Skeletal muscle tissue (tissue), 4 donors: Measurements from ENCODE around the gene RDX. TPM values are rescaled to one million over a fixed set of nuclear protein-coding genes. Genes with fewer than 3 reads are reported as not detected.

Experiments used
- H3K27ac ChIP-seq: one replicate; pipeline ENCODE4 v1.7.0; 2013; ENCODE audit warnings: mild to moderate bottlenecking, low read depth, low read length, inconsistent platforms
- H3K27me3 ChIP-seq, 3 donors: one replicate each; pipeline ENCODE4 v1.7.0; 2013; ENCODE audit warnings: low read length in 3 of 3; ENCODE audit not compliant: control insufficient read depth in 3 of 3, insufficient read depth in 3 of 3
- H3K36me3 ChIP-seq, 3 donors: one replicate each; pipeline ENCODE4 v1.7.0; 2013; ENCODE audit warnings: low read length in 3 of 3; ENCODE audit not compliant: control insufficient read depth in 3 of 3, insufficient read depth in 3 of 3
- H3K4me1 ChIP-seq, 3 donors: one replicate each; pipeline ENCODE4 v1.7.0; 2013; ENCODE audit warnings: low read length in 3 of 3, mild to moderate bottlenecking in 3 of 3; ENCODE audit not compliant: control insufficient read depth in 3 of 3, insufficient read depth in 3 of 3
- H3K4me3 ChIP-seq, 3 donors: one replicate each; pipeline ENCODE4 v1.7.0; 2013; ENCODE audit warnings: low read length in 3 of 3
- H3K9ac ChIP-seq, 3 donors: one replicate each; pipeline ENCODE4 v1.7.0; 2013; ENCODE audit warnings: low read length in 3 of 3, mild to moderate bottlenecking in 3 of 3, moderate library complexity in 2 of 3, low read depth in 1 of 3
- H3K9me3 ChIP-seq, 3 donors: one replicate each; pipeline ENCODE4 v1.7.0; 2013; ENCODE audit warnings: low read length in 3 of 3; ENCODE audit not compliant: control insufficient read depth in 3 of 3
- total RNA-seq: library from RNA; depleted of rRNA; stranded (reverse); fragments of >200 nt; gene quantifications from one replicate; pipeline ENCODE4 v1.2.3, GENCODE V29; 2014
- donor health status: Osteomylitis.

RDX gene
- total RNA-seq, 1 donor from 2014 or later: 56.4 TPM

DNA sequence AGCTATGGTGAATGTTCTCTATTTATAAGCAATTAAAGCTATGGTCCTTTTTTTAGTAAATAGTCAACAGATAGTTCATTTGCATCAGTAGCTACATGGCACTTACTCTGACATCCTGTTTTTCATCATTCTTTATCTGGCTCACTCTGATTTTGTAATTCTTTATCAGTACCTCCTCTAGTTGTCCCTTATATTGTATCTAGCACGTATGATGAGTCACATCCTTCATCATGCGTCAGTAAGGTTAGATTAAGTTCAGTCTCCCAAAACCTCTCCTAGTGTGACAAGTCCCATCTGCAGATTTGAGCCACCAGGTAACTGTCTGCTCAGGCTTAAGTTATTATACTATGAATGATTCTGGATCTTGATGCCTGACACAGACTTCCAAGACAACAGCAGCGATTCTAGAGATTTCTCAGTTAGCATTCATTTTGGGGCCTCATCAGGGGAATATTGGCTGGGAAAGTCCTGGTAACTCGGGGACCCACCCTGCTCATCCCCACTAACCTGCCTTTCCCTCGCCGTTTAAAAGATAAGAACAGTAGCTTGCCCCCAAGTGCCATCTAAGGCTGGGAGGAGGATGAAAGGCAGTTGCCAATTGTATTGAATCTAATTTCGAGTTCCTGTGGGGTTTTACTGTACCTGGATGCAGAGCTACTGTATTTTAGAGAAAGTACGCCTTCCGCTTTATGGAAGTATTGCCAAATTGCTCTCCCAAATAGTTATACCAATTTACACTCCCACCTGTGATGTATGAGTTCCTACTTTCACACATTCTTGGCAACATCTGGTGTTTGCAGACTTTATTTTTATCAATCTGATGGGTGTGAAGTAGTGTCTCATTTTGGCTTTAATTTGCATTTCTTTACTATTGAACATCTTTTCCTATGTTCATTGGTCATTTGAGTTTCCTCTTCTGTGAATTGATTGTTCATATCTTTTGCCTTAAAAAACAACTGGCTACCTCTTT lies 147.4 kb downstream of the RDX start:
- no peak overlapping the region for H3K27ac ChIP-seq
- H3K4me3 ChIP-seq: no peak overlapping the region
- peaks cover 0 to 6% (median 2%) of the 10 kb centered on the region in 3 donors for H3K4me1 ChIP-seq
- H3K27me3 ChIP-seq: no peaks in the 10 kb centered on the region
- no peaks in the 10 kb centered on the region for H3K9me3 ChIP-seq
- H3K9ac ChIP-seq: no peak overlapping the region
- H3K36me3 ChIP-seq: peaks cover 0 to 3% (median 0%) of the 10 kb centered on the region in 3 donors

DNA sequence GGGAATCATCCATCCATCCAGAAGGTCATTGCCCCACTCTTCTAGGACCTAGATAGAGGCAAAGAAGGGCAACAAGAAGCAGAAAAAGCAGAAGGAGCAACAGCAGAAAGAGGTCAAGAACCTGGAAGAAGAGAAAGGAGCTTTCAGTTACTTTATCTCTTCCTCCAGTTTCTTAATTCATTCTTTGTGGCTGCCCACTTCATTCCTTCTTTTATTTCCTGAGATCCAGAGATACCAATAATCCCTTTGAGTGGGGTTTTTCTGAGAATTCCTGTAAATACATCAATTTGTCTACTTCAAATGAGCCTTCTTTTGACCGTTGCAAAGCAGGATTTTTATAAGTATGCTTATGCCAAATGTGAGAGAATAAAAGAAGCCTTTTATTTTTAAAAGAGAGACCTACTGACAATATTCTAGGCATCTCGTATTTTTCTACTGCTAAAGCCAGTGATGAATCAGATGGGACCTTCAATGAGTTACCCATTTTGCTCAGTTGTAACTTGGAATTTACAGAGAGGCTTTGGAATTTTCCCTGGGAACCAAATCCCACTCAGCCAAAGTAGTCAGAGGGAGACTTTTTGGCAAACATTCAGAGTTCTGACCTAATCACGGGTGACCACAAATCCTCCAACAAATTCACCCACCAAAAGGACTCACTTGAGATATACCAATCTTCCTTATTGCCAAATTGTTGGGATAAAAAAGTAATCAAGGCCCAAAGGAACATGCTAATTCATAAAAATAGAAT lies 148.3 kb downstream of the RDX start:
- Histone ChIP-seq H3K4me3 (no peak overlapping the region), H3K9ac (no peak overlapping the region), H3K27me3 (no peaks in the 10 kb centered on the region), H3K4me1 (peaks cover 0 to 6% (median 2%) of the 10 kb centered on the region in 3 donors), H3K9me3 (no peaks in the 10 kb centered on the region), H3K27ac (no peak overlapping the region), H3K36me3 (no peaks in the 10 kb centered on the region)

DNA sequence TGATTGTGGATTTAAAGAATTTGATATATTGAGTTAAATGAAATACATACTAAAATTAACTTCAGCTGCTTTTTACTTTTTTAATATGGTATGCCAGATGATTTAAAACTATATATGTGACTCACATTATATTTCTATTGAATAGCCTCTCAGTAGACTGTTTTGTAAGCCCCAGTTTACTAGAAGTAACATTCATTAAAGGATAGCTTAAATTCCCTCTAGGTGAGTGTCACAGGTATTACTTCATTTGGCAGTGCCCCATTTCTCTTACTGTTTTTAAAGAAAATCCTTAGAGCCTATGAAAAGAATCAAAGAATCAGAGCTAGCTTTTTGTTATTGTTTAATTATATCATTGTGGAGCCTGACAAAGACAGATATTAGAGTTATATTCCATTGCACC lies 154.6 kb downstream of the RDX start:
- no peak overlapping the region for H3K9ac ChIP-seq
- H3K27ac ChIP-seq: no peak overlapping the region
- H3K4me1 ChIP-seq: no peaks in the 10 kb centered on the region
- H3K27me3 ChIP-seq: no peaks in the 10 kb centered on the region
- no peaks in the 10 kb centered on the region for H3K36me3 ChIP-seq
- H3K4me3 ChIP-seq: no peak overlapping the region
- no peaks in the 10 kb centered on the region for H3K9me3 ChIP-seq

DNA sequence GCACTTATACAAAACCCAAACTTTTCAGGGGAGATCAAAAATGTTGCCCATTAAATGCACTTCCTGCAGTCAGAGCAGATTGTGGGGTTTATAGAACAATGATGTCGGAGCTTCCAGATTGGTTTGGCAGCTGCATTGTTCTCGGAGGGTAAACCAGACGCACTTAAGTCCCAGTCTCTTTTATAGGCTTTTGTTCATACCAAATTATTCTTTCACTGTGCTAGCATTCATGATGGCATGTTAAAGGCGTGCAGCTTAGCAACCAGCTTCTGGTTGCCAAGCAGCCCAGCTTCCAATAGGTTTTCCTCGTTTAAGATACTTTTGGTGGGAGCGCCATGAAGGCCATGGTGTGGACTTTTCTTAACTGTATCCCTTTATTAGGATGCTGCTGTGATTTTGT lies 162.3 kb downstream of the RDX start:
- Histone ChIP-seq H3K9me3 (no peaks in the 10 kb centered on the region), H3K27ac (no peak overlapping the region), H3K4me1 (peaks cover 0 to 6% (median 4%) of the 10 kb centered on the region in 3 donors), H3K4me3 (no peak overlapping the region), H3K27me3 (no peaks in the 10 kb centered on the region), H3K9ac (no peak overlapping the region), H3K36me3 (no peaks in the 10 kb centered on the region)

DNA sequence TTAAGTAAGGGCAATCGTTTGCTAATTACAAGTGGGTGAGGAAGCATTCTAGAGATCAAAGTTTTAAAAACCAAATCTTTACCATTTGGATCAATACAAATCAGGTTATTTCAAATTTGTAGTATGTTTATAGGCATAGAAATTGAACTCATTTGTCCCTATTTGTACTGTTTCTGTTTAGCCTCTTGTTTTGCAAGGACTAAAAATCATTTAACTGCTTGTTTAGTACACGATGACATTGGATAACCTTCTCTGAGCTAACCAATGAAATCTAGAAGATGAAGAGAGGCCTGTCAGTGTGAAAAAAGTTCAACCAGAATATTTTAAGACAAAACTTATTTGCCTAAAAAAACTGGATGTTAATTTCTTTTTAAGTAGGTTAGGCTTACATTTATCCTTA lies 163.3 kb downstream of the RDX start:
- Histone ChIP-seq H3K9ac (no peak overlapping the region), H3K36me3 (no peaks in the 10 kb centered on the region), H3K27me3 (no peaks in the 10 kb centered on the region), H3K4me1 (peaks cover 4 to 6% (median 4%) of the 10 kb centered on the region in 3 donors), H3K27ac (no peak overlapping the region), H3K9me3 (no peaks in the 10 kb centered on the region), H3K4me3 (no peak overlapping the region)

DNA sequence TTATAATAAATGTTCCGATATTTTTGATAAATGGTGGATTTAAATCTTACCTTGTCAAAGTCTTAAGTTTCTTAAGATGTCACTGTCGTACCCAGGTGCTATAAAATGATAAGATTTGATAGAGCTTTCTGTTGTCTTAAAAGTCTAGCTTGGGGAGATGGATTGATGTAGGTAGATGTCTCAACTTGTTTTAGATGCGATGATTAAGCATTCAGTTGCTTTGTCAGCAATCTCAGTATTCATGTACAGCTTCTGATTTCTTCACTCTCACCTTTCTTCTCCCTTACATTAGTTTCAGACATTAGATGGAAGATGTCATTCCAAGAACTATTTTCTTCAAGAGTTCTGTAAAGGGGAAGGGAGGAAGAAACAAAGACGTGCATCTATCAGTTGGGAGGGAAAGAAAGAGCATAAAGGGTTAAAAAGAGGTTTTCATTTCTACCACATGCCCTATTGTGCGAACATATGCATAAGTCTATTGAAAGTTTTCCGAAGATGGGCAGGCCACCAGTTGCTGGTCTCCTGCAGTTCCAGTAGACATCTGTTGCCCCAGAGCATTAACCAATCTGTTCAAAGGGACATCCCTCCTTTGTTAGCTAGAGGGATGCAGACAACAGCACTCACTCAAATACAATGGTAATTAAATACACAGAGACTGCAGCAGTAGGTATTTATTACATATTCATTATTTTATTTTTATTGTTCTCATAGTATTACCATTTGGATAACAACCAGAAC lies 164.9 kb downstream of the RDX start:
- Histone ChIP-seq H3K27me3 (no peaks in the 10 kb centered on the region), H3K36me3 (no peaks in the 10 kb centered on the region), H3K4me3 (no peak overlapping the region), H3K4me1 (peaks cover 4 to 6% (median 6%) of the 10 kb centered on the region in 3 donors), H3K27ac (no peak overlapping the region), H3K9me3 (no peaks in the 10 kb centered on the region), H3K9ac (no peak overlapping the region)

DNA sequence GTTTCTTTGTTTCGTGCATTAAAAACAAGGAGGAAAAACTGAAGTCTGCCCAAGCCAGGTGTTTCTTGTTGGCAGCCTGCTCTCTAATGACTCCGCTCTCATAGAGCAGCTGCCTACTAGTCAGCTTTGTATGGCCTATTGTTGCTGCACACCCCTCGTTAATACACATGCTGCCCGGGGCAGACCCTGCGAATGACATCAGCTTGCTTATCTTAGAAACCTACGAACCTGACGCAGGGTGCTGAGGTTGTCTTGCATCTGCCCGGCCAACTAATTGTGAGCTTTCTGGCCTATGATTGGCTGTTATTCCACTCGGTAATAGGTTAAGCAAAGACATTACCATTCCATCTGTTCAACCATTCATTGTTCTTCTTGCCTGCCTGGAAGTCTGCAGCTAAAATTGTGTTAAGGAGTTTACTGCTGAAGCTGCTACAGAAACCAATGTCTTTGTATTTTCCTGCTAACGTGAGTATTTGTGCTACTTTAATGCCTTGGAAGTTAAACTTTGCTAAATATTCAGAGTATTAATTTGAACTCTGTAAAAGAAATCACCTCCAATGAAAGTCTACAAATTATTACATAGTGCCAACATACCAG lies 165.7 kb downstream of the RDX start:
- Histone ChIP-seq H3K9ac (no peak overlapping the region), H3K4me1 (peaks cover 4 to 6% (median 6%) of the 10 kb centered on the region in 3 donors), H3K36me3 (no peaks in the 10 kb centered on the region), H3K27me3 (no peaks in the 10 kb centered on the region), H3K4me3 (no peak overlapping the region), H3K9me3 (no peaks in the 10 kb centered on the region), H3K27ac (no peak overlapping the region)

DNA sequence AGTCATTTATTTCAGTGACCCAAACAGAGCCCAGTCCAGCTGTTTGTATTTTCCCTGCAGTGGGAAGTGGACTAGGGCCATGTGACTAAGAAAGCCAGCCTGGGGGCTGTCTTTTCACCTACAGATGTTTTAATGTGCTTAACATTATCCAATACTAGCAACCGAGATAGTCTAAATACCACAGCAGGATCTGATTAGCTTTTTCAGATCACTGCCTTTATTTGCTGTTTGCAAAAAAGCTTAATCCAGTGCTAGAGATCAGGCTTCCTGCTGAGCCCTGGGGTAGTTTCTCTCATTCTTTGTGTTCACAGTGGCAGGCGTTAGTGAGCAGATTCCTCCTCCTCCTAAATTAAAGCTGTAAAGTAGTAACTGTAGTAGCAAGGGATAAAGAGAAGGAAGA lies 168.3 kb downstream of the RDX start:
- H3K36me3 ChIP-seq: no peaks in the 10 kb centered on the region
- H3K27ac ChIP-seq: no peak overlapping the region
- no peak overlapping the region for H3K4me3 ChIP-seq
- H3K27me3 ChIP-seq: no peaks in the 10 kb centered on the region
- peaks cover 4 to 6% (median 6%) of the 10 kb centered on the region in 3 donors for H3K4me1 ChIP-seq
- H3K9ac ChIP-seq: no peak overlapping the region
- H3K9me3 ChIP-seq: no peaks in the 10 kb centered on the region

DNA sequence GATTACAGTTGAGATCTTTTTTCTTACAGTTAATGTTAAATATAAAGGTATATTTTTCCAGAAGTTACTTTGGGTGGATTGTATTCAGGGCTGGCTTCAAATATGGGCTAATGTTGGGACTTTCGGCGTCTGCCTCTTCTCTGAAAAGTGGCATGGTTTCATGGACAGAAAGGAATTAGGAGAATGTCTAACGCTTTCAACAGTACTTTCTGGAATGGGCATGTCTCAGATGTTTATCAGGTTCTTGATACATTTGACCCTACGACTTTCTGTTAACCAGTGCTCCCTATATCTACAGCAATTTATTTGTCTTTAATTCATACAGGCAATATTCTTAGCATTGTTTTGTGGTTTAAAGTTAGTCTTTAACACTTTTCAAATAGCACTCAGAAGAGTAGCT lies 169.5 kb downstream of the RDX start:
- Histone ChIP-seq H3K4me3 (no peak overlapping the region), H3K9ac (no peak overlapping the region), H3K27ac (no peak overlapping the region), H3K27me3 (no peaks in the 10 kb centered on the region), H3K4me1 (peaks cover 4 to 6% (median 6%) of the 10 kb centered on the region in 3 donors), H3K36me3 (no peaks in the 10 kb centered on the region), H3K9me3 (no peaks in the 10 kb centered on the region)
